OCI-LY7 (cell line): Measurements from ENCODE around the gene AK2. TPM values are rescaled to one million over a fixed set of nuclear protein-coding genes. Genes with fewer than 3 reads are reported as not detected.
"Not testable (repeated sequence)": the region's sequence is repeated elsewhere in the genome, so short reads cannot be mapped to it uniquely, and the experiment has no call there.

Experiments used
- BruUV-seq: library from RNA; stranded (reverse); fragments of 400-500 nt; replicated peaks from 2 replicates; lab custom pipeline; 2021; lab: Mats Ljungman, UMichigan
- CTCF ChIA-PET: fragments of 300-600 bp; sonication (Branson Sonifier 250); formaldehyde crosslinking; loops from one replicate; lab custom pipeline; 2022; ENCODE audit warnings: antibody characterized with exemption; ENCODE audit not compliant: unreplicated experiment; lab: Charles Lee
- POLR2A ChIA-PET: fragments of 300-600 bp; sonication (Branson Sonifier 250); formaldehyde crosslinking; loops from one replicate; lab custom pipeline; 2022; ENCODE audit warnings: antibody characterized with exemption; lab: Charles Lee
- DNase-seq: peaks from one replicate; pipeline ENCODE4 v3.0.0-alpha.2; 2015; ENCODE audit warnings: low spot score
- H2AFZ ChIP-seq: fragments of 200-600 bp; sonication (generic), shearing (Covaris generic); 2 replicates; pipeline ENCODE4 v1.6.1; 2014; ENCODE audit warnings: mild to moderate bottlenecking, antibody characterized with exemption, low read length, moderate library complexity
- H3K27ac ChIP-seq: fragments of 200-600 bp; sonication (generic); 2 replicates; pipeline ENCODE4 v1.5.1; 2014; ENCODE audit warnings: mixed run types, low read depth, mild to moderate bottlenecking, moderate library complexity, low read length, inconsistent platforms; ENCODE audit not compliant: poor library complexity, severe bottlenecking
- H3K36me3 ChIP-seq: fragments of 200-600 bp; sonication (generic); 2 replicates; pipeline ENCODE4 v1.6.1; 2014; ENCODE audit warnings: mild to moderate bottlenecking, antibody characterized with exemption, low read length, moderate library complexity, mixed read lengths; ENCODE audit not compliant: insufficient read depth
- H3K4me1 ChIP-seq: fragments of 200-600 bp; sonication (generic); 2 replicates; pipeline ENCODE4 v1.5.1; 2014; ENCODE audit warnings: mild to moderate bottlenecking, low read length; ENCODE audit not compliant: insufficient read depth, poor library complexity, severe bottlenecking
- H3K4me2 ChIP-seq: fragments of 200-600 bp; sonication (generic); 2 replicates; pipeline ENCODE4 v1.6.1; 2014; ENCODE audit warnings: mild to moderate bottlenecking, low read length
- H3K4me3 ChIP-seq: fragments of 200-600 bp; sonication (generic); 2 replicates; pipeline ENCODE4 v1.5.1; 2014; ENCODE audit warnings: mild to moderate bottlenecking, low read depth, low read length; ENCODE audit not compliant: poor library complexity, severe bottlenecking
- H3K79me2 ChIP-seq: fragments of 200-600 bp; sonication (generic); 2 replicates; pipeline ENCODE4 v1.6.1; 2016; ENCODE audit warnings: low read depth, mild to moderate bottlenecking, low read length, moderate library complexity, mixed read lengths; ENCODE audit not compliant: insufficient read depth
- H3K9me2 ChIP-seq: fragments of 200-600 bp; sonication (generic); 2 replicates; pipeline ENCODE4 v1.6.1; 2016; ENCODE audit warnings: mild to moderate bottlenecking, low read length, mixed read lengths; ENCODE audit not compliant: insufficient read depth
- H3K9me3 ChIP-seq: fragments of 200-600 bp; sonication (generic); 2 replicates; pipeline ENCODE4 v1.6.1; 2014; ENCODE audit warnings: mild to moderate bottlenecking, mixed run types, low read length, mixed read lengths
- H4K20me1 ChIP-seq: fragments of 200-600 bp; sonication (generic); 2 replicates; pipeline ENCODE4 v1.6.1; 2014; ENCODE audit warnings: mild to moderate bottlenecking, antibody characterized with exemption, low read length, moderate library complexity, mixed read lengths; ENCODE audit not compliant: insufficient read depth
- EZH2phosphoT487 ChIP-seq: fragments of 200-600 bp; sonication (generic); IDR thresholded peaks from 2 replicates; pipeline ENCODE4 v1.6.1; 2018; ENCODE audit warnings: low read depth, borderline replicate concordance, mild to moderate bottlenecking, mixed run types, antibody characterized with exemption, low read length, moderate library complexity, mixed read lengths
- intact Hi-C: fragments of 100-400 bp; cut with micrococcal nuclease; formaldehyde crosslinking; loops from one replicate; pipeline ENCODE4 v1.10.0; 2022; ENCODE audit not compliant: unreplicated experiment
- total RNA-seq, 2 experiments: library from RNA; depleted of rRNA in 1 of 2; stranded (reverse); fragments of >200 nt in 1 of 2; shearing (Covaris generic) in 1 of 2; gene quantifications; 2 replicates each; pipeline ENCODE4 v1.2.3, GENCODE V29; 2014 to 2022
- TF ChIP-seq, protein P1 (sequence below): fragments of 200-600 bp; sonication (generic); conservative IDR thresholded peaks from 2 replicates; pipeline ENCODE4 v1.5.1; 2014; ENCODE audit warnings: mild to moderate bottlenecking, antibody characterized with exemption, low read length, moderate library complexity, mixed read lengths

The AK2 gene
- total RNA-seq, 2 experiments from 2014 or later = 185 to 298 TPM

DNA sequence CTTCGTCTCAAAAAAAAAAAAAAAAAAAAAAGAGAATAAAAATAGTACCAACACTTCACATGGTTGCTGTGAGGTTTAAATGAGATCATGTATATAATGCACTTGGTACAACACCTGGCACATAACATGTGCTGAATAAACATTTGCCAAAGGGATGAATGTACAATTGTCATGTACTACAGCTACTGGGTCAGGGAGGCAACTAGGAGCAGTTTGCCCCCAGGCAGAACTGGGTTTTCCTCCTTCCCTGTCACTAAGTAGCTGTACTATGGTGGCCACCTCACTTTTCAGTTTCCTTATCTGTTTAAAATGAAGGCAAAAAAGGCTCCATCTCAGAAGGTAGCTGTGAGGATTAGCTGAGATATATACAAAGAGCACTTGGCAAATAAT is 11.5 kb downstream of the AK2 start:
- H4K20me1 ChIP-seq = peaks cover 11% of the 10 kb centered on the region
- no TSS peak for BruUV-seq
- H3K9me3 ChIP-seq = no peaks in the 10 kb centered on the region
- CTCF ChIA-PET = no interaction called here
- DNase-seq = no peak
- H2AFZ ChIP-seq = no peak overlapping the region
- peaks cover 50% of the 10 kb centered on the region; the same call in 1 of the 2 replicates for H3K79me2 ChIP-seq
- POLR2A ChIA-PET = interaction anchor here (0.6 to 1.5 kb wide), 5 partner anchors 10 to 151 kb away, joined by 3 to 10 read pairs (median 4); no protein-coding TSS in a partner anchor
- no peaks in the 10 kb centered on the region for H3K4me1 ChIP-seq
- H3K4me2 ChIP-seq = no peak overlapping the region
- intact Hi-C loops = no loop called here
- H3K4me3 ChIP-seq = no peak overlapping the region
- H3K9me2 ChIP-seq = no peaks in the 10 kb centered on the region
- H3K36me3 ChIP-seq = peaks cover 83% of the 10 kb centered on the region
- no peak for TF ChIP-seq EZH2phosphoT487
- TF ChIP-seq, protein P1, sequence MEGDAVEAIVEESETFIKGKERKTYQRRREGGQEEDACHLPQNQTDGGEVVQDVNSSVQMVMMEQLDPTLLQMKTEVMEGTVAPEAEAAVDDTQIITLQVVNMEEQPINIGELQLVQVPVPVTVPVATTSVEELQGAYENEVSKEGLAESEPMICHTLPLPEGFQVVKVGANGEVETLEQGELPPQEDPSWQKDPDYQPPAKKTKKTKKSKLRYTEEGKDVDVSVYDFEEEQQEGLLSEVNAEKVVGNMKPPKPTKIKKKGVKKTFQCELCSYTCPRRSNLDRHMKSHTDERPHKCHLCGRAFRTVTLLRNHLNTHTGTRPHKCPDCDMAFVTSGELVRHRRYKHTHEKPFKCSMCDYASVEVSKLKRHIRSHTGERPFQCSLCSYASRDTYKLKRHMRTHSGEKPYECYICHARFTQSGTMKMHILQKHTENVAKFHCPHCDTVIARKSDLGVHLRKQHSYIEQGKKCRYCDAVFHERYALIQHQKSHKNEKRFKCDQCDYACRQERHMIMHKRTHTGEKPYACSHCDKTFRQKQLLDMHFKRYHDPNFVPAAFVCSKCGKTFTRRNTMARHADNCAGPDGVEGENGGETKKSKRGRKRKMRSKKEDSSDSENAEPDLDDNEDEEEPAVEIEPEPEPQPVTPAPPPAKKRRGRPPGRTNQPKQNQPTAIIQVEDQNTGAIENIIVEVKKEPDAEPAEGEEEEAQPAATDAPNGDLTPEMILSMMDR = no peak
- H3K27ac ChIP-seq = no peak overlapping the region

DNA sequence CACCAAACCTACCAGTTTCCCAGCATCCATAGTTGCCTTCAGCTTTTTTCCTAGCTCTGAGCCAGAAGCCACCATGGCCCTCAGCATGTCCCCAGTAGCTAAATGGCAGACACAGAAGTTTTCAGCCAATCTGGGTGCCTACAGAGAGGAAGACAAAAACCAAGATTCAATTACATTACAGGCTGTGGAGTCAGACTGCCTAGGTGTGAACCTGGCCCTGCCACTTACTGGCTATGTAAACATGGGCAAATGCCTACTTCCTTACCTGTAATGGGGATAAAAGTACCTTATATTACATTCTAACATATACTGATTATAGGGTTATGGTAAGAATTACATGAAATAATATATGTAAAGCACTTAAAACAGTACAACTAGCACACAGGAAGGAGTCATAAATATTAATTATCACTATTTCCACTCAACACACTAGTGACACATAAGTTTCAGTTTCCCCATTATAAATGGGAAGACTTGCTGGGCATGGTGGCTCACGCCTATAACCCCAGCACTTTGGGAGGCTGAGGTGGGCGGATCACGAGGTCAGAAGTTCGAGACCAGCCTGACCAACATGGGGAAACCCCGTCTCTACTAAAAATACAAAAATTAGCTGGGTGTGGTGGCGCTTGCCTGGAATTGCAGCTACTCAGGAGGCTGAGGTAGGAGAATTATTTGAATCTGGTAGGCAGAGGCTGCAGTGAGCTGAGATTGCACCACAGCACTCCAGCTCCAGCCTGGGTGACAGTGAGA is 12.1 kb downstream of the AK2 start:
- H3K4me1 ChIP-seq, H4K20me1 ChIP-seq, DNase-seq, H3K9me3 ChIP-seq, intact Hi-C loops, H3K4me3 ChIP-seq, CTCF ChIA-PET, H2AFZ ChIP-seq, H3K9me2 ChIP-seq, BruUV-seq, H3K4me2 ChIP-seq, H3K27ac ChIP-seq: not testable (repeated sequence)
- H3K79me2 ChIP-seq = peaks cover 44% of the 10 kb centered on the region; the same call in 1 of the 2 replicates
- peaks cover 83% of the 10 kb centered on the region for H3K36me3 ChIP-seq
- POLR2A ChIA-PET = interaction anchor here (0.6 to 1.5 kb wide), 5 partner anchors 10 to 150 kb away, joined by 3 to 10 read pairs (median 4); no protein-coding TSS in a partner anchor

DNA sequence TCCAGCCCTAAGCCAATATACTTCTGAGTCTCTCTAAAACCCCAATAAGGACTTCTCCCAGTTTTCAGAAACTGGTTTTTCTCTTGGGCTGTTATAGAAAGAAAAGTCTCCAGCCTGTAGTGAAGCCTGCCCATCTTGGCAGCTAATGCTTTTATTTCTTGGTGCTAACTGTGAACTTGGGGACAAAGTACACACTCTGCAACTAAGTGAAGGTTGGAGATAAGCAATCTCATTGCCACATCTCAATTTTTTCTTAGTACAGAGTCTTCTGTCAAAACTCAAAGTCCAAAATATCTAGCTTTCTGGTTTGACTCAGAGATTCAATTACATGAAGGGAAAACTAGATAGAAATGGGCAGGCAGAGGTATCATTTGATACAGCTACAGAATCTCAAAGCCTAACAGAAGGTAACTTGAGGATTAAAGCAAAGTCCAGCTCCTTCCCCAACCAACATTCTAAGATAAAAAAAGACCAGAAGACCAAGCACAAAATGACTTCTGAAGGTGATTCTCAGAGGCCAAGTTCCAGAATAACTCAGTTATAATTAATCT is 14.0 kb downstream of the AK2 start:
- POLR2A ChIA-PET = no interaction called here
- H3K9me3 ChIP-seq = no peaks in the 10 kb centered on the region
- H2AFZ ChIP-seq = no peak overlapping the region
- no peaks in the 10 kb centered on the region for H3K4me1 ChIP-seq
- H4K20me1 ChIP-seq = peaks cover 5% of the 10 kb centered on the region; the same call in 1 of the 2 replicates
- TF ChIP-seq EZH2phosphoT487 = no peak
- TF ChIP-seq, protein P1 = no peak
- H3K27ac ChIP-seq = no peak overlapping the region
- CTCF ChIA-PET = no interaction called here
- intact Hi-C loops = no loop called here
- H3K4me2 ChIP-seq = no peak overlapping the region
- H3K4me3 ChIP-seq = no peak overlapping the region
- BruUV-seq = no TSS peak
- DNase-seq = no peak
- H3K79me2 ChIP-seq = peaks cover 25% of the 10 kb centered on the region; the same call in 1 of the 2 replicates
- peaks cover 83% of the 10 kb centered on the region for H3K36me3 ChIP-seq
- H3K9me2 ChIP-seq = no peaks in the 10 kb centered on the region
